NCI-H1048 (cell line): ENCODE data around the gene PLEKHO2.

Source experiments
- DNase-seq: peaks from one replicate; lab custom pipeline; 2025; lab: John Stamatoyannopoulos, UW

PLEKHO2 gene

GRCh38 chr15:64894395-64895056, 52.8 kb downstream of the PLEKHO2 start:
- no peak for DNase-seq

DNA sequence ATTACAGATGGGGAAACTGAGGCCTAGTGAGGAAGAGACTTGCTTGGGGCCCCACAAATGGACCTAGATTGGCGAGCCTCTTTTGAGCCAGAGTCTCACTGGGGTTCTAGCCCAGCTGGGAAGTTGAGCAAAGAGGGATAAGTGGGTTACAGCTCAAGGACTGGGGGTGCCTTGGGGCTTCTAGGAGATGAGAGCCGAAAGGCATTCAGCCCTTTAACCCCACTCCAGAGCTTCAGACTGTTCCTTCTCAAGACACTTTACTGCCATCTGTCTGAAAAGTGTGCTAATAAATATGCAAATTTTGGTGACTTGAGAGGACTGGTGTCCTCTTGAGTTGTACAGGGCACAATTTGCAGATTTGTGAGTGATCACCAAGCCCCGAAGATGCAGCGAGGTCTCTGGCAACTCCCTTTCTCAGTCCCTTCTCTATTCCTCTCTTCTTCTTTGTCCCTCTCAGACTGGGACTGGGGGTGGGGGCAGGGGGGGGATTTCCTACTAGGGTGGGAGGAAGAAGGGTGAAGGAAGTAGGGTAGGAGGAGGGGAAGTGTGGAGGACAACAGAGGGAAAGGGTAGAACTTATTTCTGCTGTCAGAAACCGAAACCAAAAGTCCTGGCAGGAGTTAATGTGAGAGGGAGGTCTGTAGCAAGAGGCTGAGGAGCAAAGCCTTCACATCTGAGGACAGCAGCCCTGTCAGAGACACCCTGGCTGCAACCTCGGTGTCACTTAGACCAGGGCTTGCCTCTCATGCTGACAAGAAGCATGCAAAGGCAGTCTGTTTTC, 53.8 kb downstream of the PLEKHO2 start:
- DNase-seq: no peak

DNA sequence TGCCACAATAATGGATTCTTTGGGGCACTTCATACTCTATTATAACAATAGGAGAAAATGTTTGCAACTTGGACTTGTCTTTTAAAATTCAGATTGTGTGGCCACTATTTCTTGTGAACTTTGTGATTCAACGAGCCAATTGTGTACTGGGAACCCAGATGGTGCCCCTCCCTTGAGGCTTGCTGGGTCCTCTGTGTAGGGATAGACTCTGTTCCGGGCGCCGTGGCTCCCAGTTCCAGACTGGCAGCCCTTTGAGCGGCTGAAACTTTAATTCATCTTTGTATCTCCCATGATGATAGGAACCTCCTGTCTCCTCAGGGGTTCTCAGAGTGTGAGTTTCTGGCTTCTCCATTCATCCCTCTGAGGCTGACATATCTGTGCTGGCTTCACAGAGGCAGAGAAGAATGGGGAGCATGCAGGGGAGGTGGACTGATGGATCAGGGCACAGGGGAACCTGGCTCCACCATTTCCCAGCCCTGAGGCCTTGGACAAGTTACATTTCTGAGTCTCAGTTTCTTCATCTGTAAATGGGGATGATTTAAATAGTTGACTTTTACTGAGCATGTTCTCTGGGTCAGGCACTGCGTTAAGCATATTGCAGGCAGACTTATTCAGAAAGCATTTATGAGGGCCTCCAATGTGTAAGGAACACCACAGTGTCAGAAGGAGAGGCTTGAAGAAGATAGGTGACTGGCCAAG, 54.8 kb downstream of the PLEKHO2 start:
- no peak for DNase-seq

- DNase-seq: no peak
Observed at GRCh38 chr15:64897345-64897985, 55.8 kb downstream of the PLEKHO2 start.

DNA sequence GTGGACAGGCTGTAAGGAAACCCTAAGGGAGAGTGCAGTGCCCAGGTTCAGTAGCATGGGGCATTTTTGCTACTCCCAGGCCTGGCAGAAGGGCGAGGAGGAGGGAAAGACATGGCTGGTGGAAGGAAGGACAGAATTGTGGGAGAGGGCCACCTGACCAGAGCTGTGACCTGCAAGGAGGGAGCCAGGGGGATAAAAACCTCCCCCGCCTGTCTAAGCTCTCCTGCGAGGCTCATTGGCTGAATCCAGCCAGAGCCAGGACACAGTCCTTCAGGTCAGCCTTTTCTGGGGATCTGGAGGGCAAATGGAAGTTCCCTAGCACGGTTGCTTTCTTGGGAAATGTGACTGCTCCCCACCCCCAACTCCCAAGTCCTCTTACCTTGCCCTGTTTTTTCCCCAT, 56.7 kb downstream of the PLEKHO2 start:
- DNase-seq: no peak

DNA sequence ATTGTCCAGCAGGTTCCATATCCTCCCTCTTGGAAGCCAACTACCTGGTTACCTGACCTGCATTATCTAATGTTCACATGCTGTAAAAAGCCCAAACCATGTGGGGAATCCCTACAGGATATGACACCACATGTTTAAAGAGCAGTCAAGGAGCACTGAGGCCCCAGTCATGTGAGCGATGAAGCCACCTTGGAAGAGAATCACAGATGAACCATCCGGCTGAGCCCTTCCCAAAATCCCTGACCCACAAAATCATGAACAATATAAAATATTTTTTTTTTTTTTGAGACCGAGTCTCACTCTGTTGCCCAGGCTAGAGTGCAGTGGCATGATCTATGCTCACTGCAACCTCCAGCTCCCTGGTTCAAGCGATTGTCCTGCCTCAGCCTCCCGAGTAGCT, 59.4 kb downstream of the PLEKHO2 start:
- no peak for DNase-seq

GRCh38 chr15:64901914-64902313, 60.2 kb downstream of the PLEKHO2 start:
- no peak for DNase-seq

- no peak for DNase-seq
Observed at GRCh38 chr15:64902863-64903262, 61.1 kb downstream of the PLEKHO2 start.

GRCh38 chr15:64903326-64903950, 61.7 kb downstream of the PLEKHO2 start:
- DNase-seq: no peak

DNA sequence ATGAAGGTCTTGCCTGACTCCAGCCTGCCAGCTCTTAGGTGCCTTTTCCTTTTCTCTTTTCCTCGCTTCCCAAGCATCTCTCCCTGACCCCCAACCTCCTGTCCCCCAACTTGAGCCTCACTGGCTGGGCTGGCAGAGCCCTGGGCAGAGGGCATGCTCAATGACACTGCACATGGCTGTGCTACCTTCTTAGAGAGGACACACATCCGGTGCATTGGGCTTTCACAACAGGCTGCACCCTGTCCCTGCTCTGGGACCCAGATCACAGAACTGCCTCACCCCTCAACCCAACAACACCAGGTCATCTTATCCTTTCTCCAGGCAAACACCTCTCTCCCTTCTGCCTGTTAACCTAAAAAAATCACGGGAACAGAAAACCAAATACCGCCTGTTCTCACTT, 62.5 kb downstream of the PLEKHO2 start:
- no peak for DNase-seq

DNA sequence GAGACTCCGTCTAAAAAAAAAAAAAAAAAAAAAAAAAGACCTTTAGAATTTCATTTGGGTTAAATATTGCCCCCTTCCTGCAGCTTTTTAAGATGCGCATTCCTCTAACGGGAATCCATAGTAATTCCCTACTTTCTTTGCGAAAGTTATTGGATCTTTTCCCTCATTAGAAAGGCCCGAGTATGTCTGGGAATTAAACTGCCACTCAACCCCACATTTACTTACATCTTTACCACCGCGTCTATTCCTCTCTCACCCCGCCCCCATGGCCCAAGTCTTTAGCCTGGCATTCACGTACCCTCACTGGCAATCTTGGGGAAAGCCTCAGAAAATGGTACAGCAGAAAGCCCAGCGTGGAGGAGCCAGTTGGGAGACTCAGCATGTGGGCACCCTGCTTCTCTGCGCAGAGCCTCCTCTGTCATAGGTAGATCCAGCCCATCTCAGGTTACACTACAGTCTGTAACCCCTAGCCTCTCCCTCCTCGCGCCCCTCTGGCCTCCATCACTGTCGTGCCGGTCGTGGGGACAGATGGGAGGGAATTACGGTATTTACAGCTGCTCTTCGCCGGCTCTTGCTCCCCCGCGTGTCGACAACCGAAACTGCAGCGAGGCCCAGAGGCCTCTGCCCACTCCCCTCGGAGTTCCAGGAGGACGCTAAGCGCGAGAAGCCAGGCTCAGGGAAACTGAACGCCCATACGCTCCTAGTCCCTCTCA, 63.6 kb downstream of the PLEKHO2 start:
- DNase-seq: no peak

DNA sequence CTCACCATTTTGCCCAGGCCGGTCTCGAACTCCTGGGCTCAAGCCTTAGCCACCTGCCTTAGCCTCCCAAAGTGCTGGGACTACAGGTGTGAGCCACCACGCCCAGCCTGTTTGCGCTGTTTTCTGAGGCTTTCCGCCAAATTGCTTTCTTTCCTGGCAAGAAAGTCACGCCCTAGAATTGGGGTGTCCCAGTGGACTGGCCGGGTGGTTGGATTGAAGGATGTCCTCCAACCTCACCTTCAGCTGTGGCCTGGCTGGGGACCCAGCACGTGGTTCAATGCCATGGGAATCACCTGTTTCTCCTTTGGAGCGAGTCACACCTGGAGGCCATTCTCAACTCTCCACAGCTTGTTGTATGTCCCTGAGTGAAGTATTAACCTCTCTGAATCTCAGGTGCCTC, 64.2 kb downstream of the PLEKHO2 start:
- DNase-seq: no peak

- no peak for DNase-seq
Observed at GRCh38 chr15:64906402-64906801, 64.7 kb downstream of the PLEKHO2 start.

DNA sequence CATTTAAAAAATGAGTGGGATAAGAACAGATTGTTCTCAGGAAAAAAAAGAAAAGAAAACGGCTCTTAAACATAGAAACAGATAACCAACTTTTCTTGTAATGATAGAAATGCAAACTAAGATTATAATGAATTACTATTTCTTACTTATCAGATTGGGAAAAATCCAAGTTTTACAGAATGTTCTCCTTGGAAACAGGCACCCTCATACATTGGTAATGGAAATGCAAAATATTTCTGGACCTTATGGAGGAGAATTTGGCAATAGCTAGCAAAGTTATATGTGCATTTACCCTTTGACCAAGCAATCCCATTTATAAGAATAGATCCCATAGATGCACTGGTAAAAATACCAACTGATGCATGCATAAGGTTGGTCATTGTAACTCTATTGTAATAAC, 66.3 kb downstream of the PLEKHO2 start:
- DNase-seq: no peak

DNA sequence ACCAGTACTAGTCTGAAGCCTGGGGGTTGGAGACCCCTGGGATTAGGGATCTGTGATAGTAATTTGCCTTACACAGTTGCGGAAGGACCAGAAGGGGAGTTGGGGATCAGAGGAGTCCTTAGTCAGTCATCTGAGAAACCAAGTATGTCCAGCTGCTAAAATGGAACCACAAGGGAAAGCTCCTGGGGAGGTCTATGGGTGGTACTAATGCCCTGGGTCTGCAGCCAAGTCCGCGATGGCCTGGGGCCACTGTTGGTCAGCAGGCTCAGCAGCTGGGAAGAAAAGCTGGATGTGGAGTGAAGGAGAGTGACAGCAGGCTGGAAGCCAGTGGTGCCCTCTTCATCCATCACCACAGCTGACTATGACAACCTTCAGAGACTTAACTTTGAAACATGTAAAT, 67.8 kb downstream of the PLEKHO2 start:
- no peak for DNase-seq

DNA sequence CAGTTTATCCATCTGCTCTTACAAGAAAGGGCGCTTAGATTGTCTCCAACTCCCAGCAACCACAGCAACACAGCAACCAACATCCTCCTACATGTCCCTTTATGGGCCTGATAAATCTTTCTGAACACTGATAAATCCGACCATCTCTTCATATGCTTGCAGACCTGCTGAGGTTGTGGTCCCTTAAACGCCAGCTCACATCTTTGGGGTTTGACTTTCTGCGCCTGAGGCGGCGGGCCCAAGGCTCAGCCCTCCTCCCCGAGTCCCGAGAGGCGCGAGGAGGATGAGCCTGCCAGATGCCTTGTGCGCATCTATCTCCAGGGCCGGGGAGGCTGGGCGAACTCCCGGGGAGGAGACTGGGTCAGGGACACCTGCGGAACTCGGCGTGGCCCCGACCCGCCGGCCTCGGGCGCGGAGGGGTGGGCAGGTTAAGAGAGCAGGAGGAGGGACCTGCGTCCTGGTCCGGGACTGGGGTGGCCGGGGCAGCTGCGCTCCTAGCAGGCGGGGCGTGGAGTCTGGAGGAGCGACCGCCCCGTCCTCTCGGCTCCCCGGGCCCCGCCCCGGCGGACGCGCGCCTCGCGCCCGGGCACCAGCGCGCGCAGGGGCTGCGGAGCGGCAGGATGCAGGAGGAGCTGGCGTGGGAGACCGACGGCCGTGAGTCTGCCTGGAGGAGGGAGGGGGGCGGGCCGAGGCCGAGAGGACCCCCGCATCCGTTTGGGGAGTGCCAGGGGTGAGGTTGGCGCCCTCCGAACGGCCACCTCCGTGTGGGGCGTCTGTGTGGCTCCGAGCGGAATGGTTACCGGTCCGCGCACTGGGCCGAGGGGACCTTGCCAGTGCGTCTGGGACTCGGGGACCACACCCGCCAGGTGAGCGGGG, 69.8 kb downstream of the PLEKHO2 start, which contains the start of gene ANKDD1A:
TSS of gene ANKDD1A (plus strand) at position 592 of the 876 bp plus-strand sequence. CDS start at position 621, 29 bp downstream.
- DNase-seq: peak; percentile 26

- DNase-seq: no peak
Observed at GRCh38 chr15:64912379-64913325, 70.9 kb downstream of the PLEKHO2 start.

- no peak for DNase-seq
Observed at GRCh38 chr15:64915518-64916227, 74.0 kb downstream of the PLEKHO2 start.
